Erythroblast (primary cell): ENCODE data around the gene KCNT2.

Source experiments
- GATA1 ChIP-seq: IDR thresholded peaks from 2 replicates; pipeline ENCODE4 v1.6.1; 2011; ENCODE audit warnings: low read depth, mild to moderate bottlenecking, control low read depth, low read length, moderate library complexity
- POLR2A ChIP-seq: IDR thresholded peaks from 2 replicates; pipeline ENCODE4 v1.6.1; 2011; ENCODE audit warnings: mild to moderate bottlenecking, low read length

GRCh38 chr1:196377811-196378210 lies 230.4 kb downstream of the KCNT2 start:
- TF ChIP-seq POLR2A (no peak), GATA1 (no peak)
